Coronary artery (tissue), 2 donors: ENCODE measurements around the gene STXBP2.

ENCODE experiments used
- DNase-seq: peaks from one replicate; pipeline ENCODE4 v3.0.0-alpha.2; 2017; ENCODE audit warnings: low spot score
- H3K27ac ChIP-seq, 2 donors: fragments of 200-600 bp; sonication (generic); one replicate each; pipeline ENCODE4 v1.5.1; 2016 to 2019
- H3K4me3 ChIP-seq: fragments of 200-600 bp; sonication (generic); 2 replicates; pipeline ENCODE4 v1.5.1; 2016; ENCODE audit warnings: mild to moderate bottlenecking, moderate library complexity
- CTCF ChIP-seq: fragments of 200-600 bp; sonication (generic); IDR thresholded peaks from one replicate; pipeline ENCODE4 v1.5.1; 2019; ENCODE audit warnings: antibody characterized with exemption

The STXBP2 gene

GRCh38 chr19:7620442-7621412 lies 16.2 kb upstream of the STXBP2 start:
- no peak for DNase-seq
- no peak overlapping the region for H3K4me3 ChIP-seq
- no peak overlapping the region for H3K27ac ChIP-seq
- no peak for TF ChIP-seq CTCF

GRCh38 chr19:7622933-7623685 lies 13.8 kb upstream of the STXBP2 start:
- no peak for DNase-seq
- no peak for TF ChIP-seq CTCF
- H3K4me3 ChIP-seq = no peak overlapping the region

GRCh38 chr19:7623725-7624603 lies 12.9 kb upstream of the STXBP2 start:
- no peak for DNase-seq
- Histone ChIP-seq H3K4me3 (no peak overlapping the region), H3K27ac (no peak overlapping the region)
- TF ChIP-seq CTCF = no peak

More at GRCh38 chr19:7622933-7623685, 13.8 kb upstream of the STXBP2 start:
- no peak overlapping the region for H3K27ac ChIP-seq

GRCh38 chr19:7624810-7625209 lies 12.1 kb upstream of the STXBP2 start:
- Histone ChIP-seq H3K27ac (no peak overlapping the region), H3K4me3 (no peak overlapping the region)
- no peak for DNase-seq
- no peak for TF ChIP-seq CTCF

GRCh38 chr19:7625763-7626372 lies 11.0 kb upstream of the STXBP2 start:
- Histone ChIP-seq H3K4me3 (no peak overlapping the region), H3K27ac (no peak overlapping the region)
- TF ChIP-seq CTCF = no peak
- DNase-seq = no peak

GRCh38 chr19:7627166-7627565 lies 9.7 kb upstream of the STXBP2 start:
- no peak for TF ChIP-seq CTCF

More at GRCh38 chr19:7627166-7627565, 9.7 kb upstream of the STXBP2 start:
- H3K4me3 ChIP-seq = no peak overlapping the region
- no peak overlapping the region for H3K27ac ChIP-seq
- no peak for DNase-seq
